BE2C (cell line): ENCODE results near the gene FOXS1.

Experiments used
- DNase-seq: peaks from one replicate; pipeline ENCODE4 v3.0.0-alpha.2; 2020
- H3K27me3 ChIP-seq: fragments of 250-450 bp; sonication (Bioruptor Pico); 2 replicates; pipeline ENCODE4 v1.5.1; 2020; ENCODE audit warnings: mild to moderate bottlenecking
- H3K36me3 ChIP-seq: fragments of 250-450 bp; sonication (Bioruptor Pico); 2 replicates; pipeline ENCODE4 v1.5.1; 2020; ENCODE audit warnings: mild to moderate bottlenecking
- H3K4me1 ChIP-seq: fragments of 250-450 bp; sonication (Bioruptor Pico); 2 replicates; pipeline ENCODE4 v1.5.1; 2020
- H3K4me3 ChIP-seq: 2 replicates; pipeline ENCODE4 v1.5.1; 2011; ENCODE audit warnings: low read depth, low read length
- H3K9me3 ChIP-seq: fragments of 250-450 bp; sonication (Bioruptor Pico); 2 replicates; pipeline ENCODE4 v1.5.1; 2020
- TF ChIP-seq, protein P1 (sequence below): IDR thresholded peaks from 2 replicates; pipeline ENCODE4 v1.5.1; 2012; ENCODE audit warnings: mild to moderate bottlenecking, low read depth, low read length

Gene FOXS1

DNA sequence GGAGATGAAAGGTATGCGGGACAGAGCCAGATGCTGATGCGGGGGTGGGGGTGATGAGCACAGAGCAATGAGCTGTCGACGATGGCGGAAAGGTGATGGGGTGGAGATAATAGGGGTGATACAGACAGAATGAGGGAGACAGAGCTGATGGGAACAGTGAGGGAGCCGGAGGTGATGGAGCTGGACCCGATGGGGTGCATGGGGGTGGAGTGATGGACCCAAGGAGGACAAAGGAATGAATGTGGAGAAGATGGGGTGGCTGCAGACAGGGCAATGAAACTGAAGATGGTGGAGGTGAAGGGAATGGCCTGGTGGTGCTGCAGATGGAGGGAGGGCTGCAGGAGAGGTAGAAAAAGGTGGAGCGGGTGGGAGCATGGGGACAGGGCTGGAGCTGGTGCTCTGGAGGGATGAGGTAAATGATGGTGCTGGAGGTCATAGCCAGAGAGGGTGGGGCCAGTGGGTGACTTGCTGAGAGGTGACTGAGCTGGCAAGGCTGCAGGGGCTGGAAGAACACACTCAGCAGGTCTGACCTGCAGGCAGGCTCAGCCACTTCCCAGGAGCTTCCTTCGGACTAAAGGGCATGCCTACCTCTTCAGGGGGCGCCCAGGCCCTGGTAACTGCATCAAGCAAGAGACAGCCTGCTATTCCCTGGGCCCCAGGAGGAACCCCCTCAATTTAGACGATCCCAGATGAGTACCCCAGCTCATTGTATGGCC is 6.0 kb upstream of the FOXS1 start:
- DNase-seq = no peak

DNA sequence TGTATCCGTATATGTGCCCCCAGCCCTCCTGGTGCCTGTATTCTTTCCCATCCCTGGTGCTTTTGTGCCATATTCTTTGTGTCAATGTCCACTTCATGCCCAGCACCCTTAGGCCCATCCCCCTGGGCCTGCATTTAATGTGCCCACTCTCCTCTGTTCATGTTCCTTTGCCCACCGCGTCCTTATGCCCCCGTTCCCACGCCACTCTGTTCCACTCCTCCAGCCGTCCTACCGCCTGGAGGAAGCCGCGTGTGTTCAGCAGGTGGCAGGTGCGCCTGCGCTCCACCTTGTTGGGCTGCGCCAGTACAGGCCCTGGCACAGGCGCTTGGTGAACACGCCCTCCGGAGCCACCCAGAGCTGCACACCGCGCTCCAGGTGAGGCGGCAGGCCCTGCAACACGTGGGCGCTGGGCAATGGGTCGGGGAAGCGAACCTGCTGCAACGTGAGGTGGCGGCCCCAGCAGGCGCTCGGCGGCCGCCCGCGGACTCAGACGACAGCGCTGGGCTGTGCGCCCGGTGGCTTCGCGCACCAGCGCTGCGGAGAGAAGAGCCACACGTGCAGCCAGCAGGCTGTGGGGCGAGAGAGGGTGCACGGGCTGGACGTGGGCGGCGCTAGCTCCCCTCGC is 4.0 kb upstream of the FOXS1 start:
- H3K36me3 ChIP-seq = no peaks in the 10 kb centered on the region
- TF ChIP-seq, protein P1, sequence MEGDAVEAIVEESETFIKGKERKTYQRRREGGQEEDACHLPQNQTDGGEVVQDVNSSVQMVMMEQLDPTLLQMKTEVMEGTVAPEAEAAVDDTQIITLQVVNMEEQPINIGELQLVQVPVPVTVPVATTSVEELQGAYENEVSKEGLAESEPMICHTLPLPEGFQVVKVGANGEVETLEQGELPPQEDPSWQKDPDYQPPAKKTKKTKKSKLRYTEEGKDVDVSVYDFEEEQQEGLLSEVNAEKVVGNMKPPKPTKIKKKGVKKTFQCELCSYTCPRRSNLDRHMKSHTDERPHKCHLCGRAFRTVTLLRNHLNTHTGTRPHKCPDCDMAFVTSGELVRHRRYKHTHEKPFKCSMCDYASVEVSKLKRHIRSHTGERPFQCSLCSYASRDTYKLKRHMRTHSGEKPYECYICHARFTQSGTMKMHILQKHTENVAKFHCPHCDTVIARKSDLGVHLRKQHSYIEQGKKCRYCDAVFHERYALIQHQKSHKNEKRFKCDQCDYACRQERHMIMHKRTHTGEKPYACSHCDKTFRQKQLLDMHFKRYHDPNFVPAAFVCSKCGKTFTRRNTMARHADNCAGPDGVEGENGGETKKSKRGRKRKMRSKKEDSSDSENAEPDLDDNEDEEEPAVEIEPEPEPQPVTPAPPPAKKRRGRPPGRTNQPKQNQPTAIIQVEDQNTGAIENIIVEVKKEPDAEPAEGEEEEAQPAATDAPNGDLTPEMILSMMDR = no peak
- no peaks in the 10 kb centered on the region for H3K9me3 ChIP-seq
- peaks cover 24% of the 10 kb centered on the region for H3K27me3 ChIP-seq
- no peak for DNase-seq
- H3K4me1 ChIP-seq = no peaks in the 10 kb centered on the region
- H3K4me3 ChIP-seq = no peak overlapping the region

More for the DNA sequence above, 6.0 kb upstream of the FOXS1 start:
- H3K9me3 ChIP-seq = no peaks in the 10 kb centered on the region
- H3K36me3 ChIP-seq = no peaks in the 10 kb centered on the region
- peaks cover 26% of the 10 kb centered on the region for H3K27me3 ChIP-seq
- TF ChIP-seq, protein P1 = no peak
- no peak overlapping the region for H3K4me3 ChIP-seq
- H3K4me1 ChIP-seq = no peaks in the 10 kb centered on the region

DNA sequence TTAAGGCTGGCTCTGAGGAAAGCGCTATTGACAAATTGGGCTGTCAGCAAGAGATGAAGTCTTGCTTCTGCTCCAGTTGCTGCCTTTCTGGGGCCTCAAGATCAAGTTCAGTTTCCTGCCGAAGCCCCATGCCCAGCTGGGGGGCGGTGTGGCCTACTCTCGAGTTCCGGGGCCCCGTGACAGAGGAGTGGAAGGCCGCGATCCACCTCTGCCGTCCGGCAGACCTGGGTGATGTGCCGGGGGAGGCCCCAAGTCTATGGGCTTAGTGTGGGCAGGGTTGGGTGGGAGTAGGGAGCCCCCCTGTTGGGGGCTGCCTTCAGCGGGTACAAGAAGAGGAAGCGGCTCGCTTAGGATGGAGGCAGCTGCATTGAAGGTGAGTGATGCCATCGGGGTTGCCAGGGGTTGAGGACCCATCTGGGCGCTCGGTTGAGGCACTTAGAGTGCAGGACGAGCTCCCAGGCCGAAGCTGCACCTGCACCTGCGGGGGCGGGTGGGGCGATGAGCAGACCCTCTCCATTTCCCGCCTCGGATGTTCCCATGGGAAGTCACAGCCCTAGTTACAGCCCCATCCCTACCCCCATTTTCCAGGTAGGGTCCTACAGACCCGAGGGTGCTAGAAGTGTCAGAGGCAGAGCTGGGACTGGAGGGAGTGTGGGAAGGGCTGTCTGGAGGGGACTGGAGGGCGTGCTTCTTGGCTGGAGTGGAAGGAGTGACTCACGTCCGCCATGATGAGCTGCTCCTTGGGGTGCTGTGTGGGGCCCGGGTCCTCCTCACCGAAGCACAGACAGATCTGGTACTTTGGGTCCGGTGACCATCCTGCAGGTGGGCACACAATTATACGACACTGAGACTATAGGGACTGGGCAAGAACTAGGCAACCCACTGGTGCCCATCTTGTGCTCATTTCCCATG is 2.9 kb upstream of the FOXS1 start:
- H3K27me3 ChIP-seq = peaks cover 24% of the 10 kb centered on the region
- H3K9me3 ChIP-seq = no peaks in the 10 kb centered on the region
- no peaks in the 10 kb centered on the region for H3K4me1 ChIP-seq
- TF ChIP-seq, protein P1 = no peak
- no peak for DNase-seq
- no peaks in the 10 kb centered on the region for H3K36me3 ChIP-seq
- H3K4me3 ChIP-seq = no peak overlapping the region

DNA sequence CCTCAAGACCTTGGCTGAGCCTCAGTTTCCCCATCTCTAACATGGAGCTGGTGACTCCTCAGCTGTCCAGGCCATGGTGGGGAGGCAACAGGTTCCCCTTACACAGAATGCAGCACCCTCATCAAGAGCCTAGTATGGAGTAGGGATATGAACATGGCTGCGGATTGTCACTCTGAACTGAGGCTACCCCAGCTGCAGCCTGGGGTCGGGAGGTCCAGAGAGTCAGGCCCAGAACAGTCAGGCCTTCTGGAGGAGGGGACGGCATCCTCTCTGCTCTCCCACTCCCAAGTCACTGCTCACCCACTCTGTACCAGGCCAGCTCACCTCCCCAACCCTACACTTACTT is 1.4 kb upstream of the FOXS1 start:
- TF ChIP-seq, protein P1 = no peak
- no peak for DNase-seq
- peaks cover 24% of the 10 kb centered on the region for H3K27me3 ChIP-seq
- H3K9me3 ChIP-seq = no peaks in the 10 kb centered on the region
- no peaks in the 10 kb centered on the region for H3K36me3 ChIP-seq
- no peak overlapping the region for H3K4me3 ChIP-seq
- peaks cover 9% of the 10 kb centered on the region for H3K4me1 ChIP-seq

DNA sequence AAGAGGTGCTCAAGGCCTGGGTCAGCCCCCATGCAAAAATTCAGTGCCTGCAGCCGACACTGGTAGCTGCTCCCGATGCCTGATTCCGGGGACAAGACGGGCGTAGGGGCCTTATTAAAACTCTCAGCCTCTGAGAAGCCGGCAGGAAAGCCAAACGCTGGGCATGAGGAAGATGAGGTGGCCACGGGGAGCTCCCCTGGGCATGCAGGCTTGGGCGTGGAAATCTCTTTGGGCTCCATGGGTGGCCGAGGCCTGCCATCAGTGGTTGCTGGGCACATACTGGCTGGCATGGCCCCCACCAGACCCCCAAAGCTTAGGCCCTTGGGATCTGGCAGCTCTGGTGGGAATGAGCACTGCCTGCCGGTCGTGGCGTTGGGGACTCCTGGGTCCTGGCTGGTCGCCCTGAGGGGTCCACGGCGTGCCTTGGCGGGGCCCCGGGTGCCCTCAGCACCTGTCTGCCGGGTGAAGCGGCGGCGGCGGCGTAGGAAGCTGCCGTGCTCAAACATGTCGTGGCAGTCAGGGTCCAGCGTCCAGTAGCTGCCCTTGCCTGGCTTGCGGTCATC is 586 bp downstream of the FOXS1 start:
- Histone ChIP-seq H3K4me3 (no peak overlapping the region), H3K27me3 (peaks cover 9% of the 10 kb centered on the region), H3K4me1 (peaks cover 9% of the 10 kb centered on the region), H3K36me3 (no peaks in the 10 kb centered on the region), H3K9me3 (no peaks in the 10 kb centered on the region)
- TF ChIP-seq, protein P1 = no peak
- DNase-seq = no peak
